T-cell (primary cell): ENCODE data around the gene ZNG1A. TPM values are rescaled to one million over a fixed set of nuclear protein-coding genes. Genes with fewer than 3 reads are reported as not detected.

Experiments
- total RNA-seq, 35 experiments: library from RNA in 6 of 35; stranded (reverse) in 6 of 35; fragments of 120-200 nt in 1 of 35; gene quantifications; one replicate each; pipeline versions ENCODE4 v1.2.1 to v1.2.4 and lab custom pipeline; 2013 to 2026

ZNG1A gene
- total RNA-seq, 5 donors from 2014 or later (not counting 1 experiment from before 2014, with no cell fraction given) = 21.2 to 31.2 (median 22.3) TPM

Other genes starting within 250 kb of the ZNG1A start
- gene WASHC1, start 149.6 kb downstream of the ZNG1A start, total RNA-seq = 10 to 100 TPM; 10.8 to 37.8 (median 31.6) TPM
- under 1 TPM in 2 of 5 donors, not detected in 3; 0.16 to 0.35 TPM for gene FOXD4, start 60.6 kb downstream of the ZNG1A start, total RNA-seq
- gene DOCK8, start 35.8 kb upstream of the ZNG1A start, total RNA-seq = 100 to 1,000 TPM; 173 to 231 (median 208) TPM